Hematopoietic multipotent progenitor cell treated with erythropoietin and hydrocortisone succinate and interleukin-3 and kit ligand, for 17 days (in vitro differentiated cells): Measurements from ENCODE around the gene DSEL.

Source experiments
- DNase-seq: peaks from one replicate; pipeline ENCODE4 v3.0.0-alpha.2; 2015; ENCODE audit warnings: low spot score

Gene DSEL

DNA sequence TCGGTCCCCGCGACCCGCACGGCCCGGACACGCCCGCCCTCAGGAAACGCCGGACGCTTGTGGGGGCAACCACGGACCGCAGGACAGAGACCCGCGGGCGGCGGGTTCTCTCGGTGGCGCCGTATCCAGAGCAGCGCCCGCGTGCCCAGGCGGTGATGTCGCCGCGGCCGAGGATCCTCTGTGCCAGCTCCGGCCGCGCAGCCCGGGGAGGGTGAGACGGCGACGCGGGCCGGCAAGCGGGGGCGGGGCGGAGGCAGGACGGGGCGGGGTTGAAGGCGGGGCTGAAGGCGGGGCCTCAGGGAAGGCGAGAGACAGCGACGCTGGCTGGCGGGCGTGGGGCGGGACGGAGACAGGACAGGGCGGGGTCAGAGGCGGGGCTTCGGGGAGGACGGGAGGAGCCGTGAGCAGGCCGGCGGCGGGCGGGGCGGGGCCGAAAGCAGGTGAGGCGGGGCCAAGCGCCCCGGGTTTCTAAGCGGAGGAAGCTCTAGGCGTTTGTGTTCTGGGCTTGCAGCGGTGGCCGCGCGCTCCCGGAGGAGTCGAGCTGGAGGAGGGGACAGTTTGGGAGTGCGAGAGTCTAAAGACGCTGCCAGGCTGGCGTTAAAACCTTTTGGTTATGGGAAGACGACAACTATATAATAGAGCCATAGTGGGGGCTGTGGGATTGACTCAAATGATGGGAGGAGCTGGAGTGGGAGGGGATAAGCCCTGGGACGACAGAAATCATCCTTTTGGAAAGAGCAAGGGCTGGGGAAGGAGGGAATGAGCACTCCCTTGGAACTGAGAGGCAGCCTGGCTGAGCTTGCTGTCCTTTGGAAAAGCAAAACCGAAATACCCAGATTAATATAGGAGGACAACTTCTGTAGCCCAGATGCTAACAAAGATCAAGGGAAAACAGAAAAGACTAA, at the start of gene DSEL:
DSEL (minus strand) TSS at position 182 of the 905 bp plus-strand sequence. CDS start 2,112 bp downstream, outside the sequence.
- peak; percentile 84 for DNase-seq

- no peak for DNase-seq
Observed at GRCh38 chr18:67553437-67553836, 36.9 kb upstream of the DSEL start.

DNA sequence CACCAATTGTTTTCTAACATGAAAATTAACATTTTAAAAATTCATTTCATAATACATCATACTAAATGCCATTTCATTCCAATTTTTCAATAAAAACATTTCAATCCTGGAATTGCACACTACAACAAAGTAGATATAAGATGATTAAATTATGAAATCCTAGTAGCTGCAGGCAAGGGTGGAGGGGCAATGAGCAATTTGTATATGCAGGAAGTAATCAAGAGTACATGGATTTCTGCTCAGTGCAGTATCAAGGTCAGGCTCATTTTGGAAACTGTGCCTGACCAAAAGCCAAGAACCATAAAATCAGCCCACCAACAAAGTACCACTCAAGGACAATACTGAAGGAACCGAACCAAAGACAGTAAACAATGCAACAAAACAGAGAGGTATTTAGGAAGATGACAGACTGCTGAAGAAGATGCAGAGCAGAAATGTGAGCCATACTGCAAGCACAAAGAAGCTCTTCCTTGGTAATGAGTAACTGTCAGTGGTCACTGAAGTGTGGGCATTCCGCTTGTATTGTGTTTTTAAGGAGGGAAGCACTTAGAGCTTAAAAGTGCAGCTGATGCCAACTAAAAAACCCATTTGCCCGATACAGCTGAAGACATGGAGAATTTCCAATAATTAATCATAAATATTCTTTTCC, 34.5 kb upstream of the DSEL start:
- DNase-seq = no peak

GRCh38 chr18:67549946-67550345, 33.4 kb upstream of the DSEL start:
- DNase-seq = no peak

DNA sequence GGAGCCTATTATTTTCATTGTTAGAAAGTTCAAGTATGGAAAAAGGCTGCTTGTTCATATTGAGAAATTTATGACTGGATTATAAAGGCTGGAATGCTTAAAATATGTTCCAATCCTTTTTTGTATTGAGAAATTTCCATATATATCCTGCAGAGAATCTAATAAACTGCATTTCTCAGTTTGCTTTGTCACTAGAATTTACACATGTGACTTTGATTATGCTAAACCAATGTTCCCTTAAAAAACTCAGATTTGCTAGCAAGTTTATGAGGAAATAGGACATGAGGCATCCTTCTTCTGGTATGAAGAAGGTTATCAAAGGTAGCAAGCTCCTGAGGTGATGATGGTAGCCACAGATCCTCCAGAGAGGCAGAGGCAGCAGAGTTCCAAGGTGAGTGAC, 29.2 kb upstream of the DSEL start:
- DNase-seq = no peak

DNA sequence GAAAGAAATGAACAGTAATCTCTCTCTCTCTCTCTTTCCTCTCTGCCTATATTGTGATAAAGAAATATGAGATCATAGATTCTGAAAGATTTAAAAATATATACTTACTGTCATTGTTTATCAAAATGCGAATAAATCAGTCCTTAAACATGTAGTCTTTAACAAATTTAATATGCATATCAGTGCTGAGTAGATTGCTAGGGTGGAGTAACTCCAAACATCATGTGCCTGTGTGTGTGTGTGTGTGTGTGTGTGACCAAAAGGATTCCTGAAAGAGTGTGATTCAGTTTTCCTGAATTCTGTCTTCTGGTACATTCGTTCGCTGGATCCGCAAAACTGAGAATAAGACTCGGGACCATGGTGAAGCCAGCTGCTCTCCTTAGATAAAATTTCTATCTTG, 24.0 kb upstream of the DSEL start:
- DNase-seq = no peak

DNA sequence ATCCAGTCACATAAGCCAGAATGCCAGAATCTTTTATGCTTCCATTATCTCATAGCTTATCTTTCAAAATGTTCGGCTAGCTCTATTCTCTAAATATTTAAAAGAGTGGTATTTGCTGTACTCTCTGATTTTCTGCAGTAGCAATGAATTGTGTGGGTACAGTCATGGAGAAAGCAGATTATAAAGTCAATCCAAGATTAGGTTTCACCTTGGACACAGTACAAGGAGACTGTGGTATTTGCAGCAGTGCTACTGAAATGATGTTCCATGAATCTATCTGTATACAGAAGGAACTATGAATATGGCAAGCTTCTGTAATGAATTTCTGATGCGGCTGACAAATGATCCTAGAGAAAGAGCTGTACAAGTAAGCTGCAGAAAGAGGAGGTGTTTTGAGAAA, 15.4 kb upstream of the DSEL start:
- DNase-seq = no peak

- no peak for DNase-seq
Observed at GRCh38 chr18:67525328-67526099, 9.0 kb upstream of the DSEL start.

DNA sequence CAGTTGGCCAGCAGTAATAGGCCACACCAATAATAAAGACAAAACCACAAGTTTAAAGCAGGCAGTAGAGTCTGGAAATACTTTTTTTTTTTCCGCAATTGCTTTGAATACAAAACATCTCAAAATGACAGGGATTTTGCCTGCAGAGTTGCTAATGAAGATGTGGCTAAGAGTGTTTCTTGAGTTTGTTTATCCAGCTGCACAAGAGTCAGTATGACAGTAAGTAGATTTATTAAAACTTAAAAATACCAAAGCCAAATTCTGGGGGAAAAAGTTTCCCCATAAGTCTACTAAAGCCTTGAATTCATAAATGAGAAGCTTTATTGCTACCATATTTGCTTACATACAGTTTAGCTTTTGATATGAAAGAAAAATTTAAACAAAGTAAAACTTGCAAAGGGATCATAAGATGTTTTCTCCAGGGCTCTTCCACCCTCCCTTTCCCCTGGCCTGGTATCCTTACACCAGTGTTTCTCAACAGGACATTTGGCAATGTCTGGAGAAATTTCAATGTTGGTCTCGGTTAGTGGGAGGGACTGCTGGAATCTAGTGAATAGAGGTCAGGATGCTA, 3.9 kb upstream of the DSEL start:
- no peak for DNase-seq

DNA sequence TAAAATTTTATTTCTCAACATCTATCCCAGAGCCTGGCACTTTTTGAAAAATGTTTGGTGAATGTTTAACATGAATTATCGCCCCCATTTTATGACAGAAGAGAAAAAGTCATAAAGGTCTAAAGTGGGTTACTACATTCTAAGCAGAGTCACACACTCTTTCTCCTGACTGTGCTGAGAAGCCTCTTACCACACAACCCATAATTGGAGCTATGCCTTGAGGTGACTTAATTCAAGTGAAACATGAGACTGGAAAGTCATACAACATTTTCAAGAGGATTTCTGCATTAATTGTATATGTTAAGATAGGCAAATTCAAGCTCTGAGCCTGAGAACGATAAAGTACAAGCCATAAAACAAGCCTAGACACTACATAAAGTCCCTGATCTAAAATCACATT, 3.1 kb upstream of the DSEL start:
- no peak for DNase-seq

DNA sequence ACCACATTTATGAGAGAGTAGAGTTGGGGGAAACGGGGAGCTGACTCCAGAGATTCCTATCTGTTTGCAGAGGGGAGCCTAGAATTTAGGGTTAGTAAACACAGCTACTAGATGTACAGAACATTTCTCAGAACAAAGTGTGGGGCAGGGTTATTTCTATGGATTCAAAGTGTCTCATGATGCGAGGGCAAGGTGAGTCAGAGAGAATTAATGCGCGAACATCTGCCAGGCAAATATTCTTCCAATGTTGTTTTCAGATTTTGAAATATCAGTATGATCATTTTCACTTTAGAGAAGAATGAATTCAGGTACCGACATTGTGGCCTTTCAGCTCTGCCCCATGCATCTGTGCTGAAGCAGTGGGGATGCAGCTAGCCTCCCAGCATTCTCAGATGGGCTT, 2.0 kb upstream of the DSEL start:
- no peak for DNase-seq

- no peak for DNase-seq
Observed at GRCh38 chr18:67517444-67517765, 885 bp upstream of the DSEL start.

DNA sequence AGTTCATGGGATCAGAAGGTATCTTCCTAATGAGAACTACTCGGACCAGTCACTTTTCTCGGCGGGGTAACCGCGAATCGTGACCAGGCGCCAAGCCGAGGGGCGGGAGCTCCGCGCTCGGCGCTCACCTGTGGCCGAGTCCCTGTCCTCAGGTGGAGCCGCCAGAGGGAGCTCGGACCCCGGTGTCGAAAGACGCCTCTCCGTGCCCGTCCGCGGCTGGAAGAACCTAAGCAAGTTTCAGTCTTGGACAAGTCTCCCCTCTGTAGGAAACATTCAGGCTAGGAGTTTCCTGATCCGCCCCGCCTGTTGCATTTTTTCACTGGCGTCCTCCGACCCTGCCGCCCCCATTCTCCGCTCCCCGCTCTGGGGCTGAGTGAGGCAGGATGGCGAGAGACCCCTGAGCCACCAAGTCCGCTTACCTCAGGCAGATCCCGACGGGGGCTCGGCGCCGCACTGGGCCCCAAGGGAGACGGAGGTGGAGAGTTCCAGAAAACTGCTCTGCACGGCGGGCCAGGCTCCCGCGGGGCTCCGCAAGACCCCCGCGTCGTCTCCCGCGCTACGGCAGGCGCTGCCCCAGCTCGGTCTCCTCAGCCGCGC, 480 bp downstream of the DSEL start:
- peak; percentile 32 for DNase-seq

DNA sequence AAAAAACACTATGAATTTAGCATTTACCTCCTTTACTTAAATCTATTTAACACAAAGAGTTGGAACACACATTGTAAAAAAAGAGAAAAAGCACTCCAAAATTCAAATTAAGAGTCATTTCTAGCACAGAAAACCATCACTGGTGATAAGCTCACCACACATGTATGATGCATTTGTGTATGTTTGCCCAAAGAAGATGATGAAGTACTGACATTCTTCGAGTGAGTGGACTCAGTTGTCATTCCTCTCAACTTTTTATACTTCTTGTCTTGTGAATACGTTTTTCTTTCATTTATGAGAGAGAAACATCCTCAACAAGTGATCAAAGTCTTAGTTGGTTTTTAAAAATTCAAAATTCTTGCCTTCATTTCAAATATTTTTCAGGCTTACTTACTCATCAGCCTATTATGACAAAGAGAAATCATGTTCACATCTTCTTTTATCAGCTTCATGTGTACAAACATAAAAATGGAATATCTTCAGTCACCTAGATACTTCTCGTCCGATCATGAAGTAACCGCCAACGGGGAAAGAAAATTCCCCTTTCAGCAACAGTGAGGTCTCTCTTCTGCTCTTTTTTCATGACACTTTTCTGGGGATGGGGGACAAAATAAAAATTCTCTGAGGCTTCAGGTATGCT, 1.5 kb downstream of the DSEL start:
- DNase-seq = peak; percentile 4

DNA sequence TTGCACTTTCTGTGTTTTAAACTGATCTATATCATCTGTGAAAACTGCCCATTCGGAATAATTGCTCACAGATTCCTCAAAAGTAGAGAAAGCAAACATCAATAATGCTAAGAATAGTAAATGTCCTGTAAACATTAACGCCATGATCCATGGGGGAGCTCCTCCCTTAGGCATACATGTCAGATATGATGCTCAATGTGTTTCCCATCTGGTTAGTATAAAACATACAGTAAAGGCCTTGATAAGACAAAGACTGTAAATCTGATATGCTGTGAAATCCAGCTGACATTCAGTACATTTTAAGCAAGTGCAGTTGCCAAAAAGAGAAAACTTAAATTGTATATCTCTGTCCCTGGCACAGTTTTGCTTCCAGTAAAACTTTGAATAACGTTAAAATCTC, 2.1 kb downstream of the DSEL start:
- DNase-seq = no peak

GRCh38 chr18:67513280-67513679, 3.2 kb downstream of the DSEL start:
- DNase-seq = no peak

GRCh38 chr18:67511840-67512239, 4.7 kb downstream of the DSEL start:
- DNase-seq = no peak

DNA sequence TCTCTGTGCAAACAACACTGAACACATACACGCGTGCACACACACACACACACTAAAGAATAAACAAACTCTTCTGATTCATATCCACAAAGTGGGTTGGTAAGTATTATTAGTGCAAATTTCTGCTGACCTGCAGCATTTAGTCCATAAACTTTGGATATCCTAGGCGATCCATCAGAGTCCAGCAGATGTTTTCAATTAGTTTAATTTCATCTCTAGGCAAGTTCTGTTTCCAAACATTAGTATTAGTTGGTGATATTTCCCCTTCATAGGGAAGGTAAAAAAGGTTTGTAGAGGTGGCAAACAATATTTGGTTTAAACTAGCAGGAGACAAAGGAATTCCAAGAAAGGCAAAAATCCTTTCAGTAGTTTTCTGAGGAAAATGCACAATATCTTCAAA, 5.7 kb downstream of the DSEL start:
- DNase-seq = no peak

GRCh38 chr18:67509741-67510391, 6.7 kb downstream of the DSEL start:
- DNase-seq = no peak

GRCh38 chr18:67508146-67508545, 8.4 kb downstream of the DSEL start:
- DNase-seq = no peak

DNA sequence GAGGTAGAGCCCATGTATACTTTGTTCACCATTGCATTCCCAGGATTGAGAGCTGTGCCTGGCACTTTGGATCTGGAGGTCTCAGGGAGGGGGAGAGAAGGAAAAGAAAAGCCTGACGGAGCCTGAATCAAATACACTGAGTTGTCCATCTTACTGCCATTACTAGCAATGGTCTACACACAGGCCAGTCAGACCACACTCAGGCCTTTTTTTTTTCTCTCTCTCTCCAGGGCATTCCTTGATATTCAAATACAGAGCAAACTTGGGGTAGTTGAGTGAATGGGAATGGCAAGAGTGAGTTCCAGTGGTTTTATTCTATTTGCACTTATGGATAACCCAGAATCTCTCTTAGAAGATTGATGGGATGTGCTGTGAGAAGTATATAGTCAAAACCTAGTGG, 11.8 kb downstream of the DSEL start:
- no peak for DNase-seq
